Stimulated activated CD8-positive, alpha-beta memory T cell treated with anti-CD3 and anti-CD28 coated beads, Interleukin-7, amount 100 ng/mL, for 48 hours (primary cell): ENCODE results near the gene APOM.

Source experiments
- DNase-seq, 2 donors: peaks; one replicate each; pipeline ENCODE4 v3.0.0-alpha.2; 2020; ENCODE audit warnings: low read depth in 1 of 2; ENCODE audit errors: extremely low read depth in 1 of 2

APOM gene

DNA sequence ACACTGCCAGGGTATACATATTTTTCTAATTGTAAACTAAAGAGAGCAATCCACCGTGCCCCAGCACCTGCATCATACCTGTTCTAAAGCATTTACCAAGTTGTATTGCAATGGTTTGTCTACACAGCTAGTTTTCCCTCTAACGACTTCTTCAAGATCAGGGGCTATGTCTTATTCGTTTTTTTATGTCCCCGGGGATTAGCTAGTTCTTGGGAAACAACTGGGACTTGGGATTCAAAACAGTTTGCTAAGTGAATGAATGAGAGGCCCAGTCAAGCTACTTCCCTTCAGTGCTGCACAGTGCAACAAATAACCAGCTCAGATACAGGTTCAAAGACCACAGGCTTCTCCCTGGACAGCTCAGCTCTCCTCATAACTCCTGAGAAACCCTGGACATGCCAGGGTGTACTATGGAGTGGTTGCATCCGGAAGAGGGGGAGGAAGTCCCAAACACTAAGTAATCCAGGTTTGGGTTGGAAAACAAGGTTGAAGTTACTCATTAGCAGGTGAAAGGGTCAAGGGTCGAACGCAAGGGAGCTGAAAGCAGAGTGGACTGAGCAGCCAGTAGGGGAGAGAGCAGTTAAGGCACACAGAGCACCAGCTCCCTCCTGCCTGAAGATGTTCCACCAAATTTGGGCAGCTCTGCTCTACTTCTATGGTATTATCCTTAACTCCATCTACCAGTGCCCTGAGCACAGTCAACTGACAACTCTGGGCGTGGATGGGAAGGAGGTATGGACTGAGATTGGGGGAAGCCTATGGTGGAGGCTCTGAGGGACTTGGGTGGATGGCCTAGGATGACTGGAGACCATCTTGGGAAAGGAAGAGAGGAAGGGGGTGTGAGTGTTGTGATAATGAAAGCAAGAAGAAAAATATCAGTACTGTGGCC, at the start of gene APOM:
Gene APOM (plus strand): TSS at position 546 of the 889 bp plus-strand sequence. CDS start 73 bp downstream, at position 619.
- DNase-seq = no peak

DNA sequence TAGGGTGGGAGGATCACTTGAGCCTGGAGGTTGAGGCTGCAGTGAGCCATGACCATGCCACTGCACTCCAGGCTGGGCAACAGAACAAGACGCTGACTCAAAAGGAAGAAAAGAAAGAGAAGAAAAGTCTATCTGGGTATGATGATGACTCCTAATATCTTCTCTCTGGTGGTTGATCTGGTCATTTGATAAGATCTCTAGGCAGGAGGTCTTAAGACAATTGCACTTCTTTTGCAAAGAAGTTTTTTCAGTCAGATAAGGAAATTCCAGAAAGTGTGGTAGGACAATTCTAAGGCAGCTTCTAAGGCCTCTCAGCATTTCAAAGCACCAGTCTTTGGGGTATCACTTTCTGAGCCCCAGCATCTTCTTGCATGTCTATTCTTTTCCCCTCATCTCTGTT, 48.4 kb upstream of the APOM start:
- no peak for DNase-seq

DNA sequence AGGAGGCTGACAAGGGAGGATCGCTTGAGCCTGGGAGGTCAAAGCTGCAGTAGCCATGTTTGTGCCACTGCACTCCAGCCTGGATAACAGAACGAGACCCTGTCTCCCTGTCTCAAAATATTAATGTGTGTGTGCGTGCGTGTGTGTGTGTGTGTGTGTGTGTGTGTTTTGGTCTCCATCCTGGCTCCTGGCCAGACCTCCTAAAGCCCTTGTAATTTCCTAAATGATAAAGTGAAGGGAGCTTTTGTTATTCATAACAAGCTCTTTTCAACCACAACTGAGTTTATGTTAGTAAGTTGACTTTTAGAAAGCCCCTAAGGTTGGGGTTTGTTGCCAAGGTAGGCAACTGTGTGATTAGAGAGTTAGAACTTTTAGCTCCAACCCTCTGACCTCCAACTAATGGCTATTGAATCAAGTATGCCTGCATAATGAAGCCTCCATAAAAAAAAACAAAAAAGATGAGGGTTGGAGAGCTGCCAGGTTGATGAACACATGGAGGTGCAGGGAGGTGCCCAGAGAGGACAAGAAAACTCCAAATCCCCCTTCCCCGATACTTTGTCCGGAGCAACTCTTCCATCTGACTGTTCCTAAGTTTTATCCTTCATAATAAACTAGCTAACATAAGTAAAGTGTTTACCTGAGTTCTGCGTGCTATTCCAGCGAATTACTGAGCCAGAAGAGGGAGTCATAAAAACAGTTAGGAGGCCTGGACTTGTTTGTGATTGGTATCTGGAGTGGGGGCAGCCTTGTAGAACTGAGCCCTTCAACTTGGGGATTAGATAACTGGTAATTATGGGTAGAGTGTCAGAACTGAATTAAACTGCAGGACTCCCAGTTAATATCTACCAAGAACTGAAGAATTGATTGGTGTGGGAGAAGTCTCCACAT, 45.9 kb upstream of the APOM start:
- no peak for DNase-seq

DNA sequence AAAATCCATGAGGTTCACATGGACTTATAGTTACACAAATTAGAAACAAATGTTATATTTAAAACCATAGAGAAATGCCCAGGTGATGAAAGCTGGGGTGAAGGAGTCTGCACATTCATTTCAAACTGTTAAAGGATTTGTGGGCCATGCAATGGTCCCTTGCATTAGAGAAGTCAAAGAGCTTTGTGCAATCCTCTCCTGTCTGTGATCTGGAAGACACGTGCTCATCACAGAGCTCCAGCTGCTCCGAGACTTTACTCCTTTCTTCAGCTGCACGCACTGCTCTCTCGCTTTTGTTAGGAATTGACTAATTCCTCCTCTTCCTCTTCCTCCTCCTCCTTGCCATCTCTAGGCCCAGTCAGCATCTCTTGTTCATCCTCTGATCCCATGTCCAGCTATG, 44.7 kb upstream of the APOM start:
- DNase-seq = no peak

DNA sequence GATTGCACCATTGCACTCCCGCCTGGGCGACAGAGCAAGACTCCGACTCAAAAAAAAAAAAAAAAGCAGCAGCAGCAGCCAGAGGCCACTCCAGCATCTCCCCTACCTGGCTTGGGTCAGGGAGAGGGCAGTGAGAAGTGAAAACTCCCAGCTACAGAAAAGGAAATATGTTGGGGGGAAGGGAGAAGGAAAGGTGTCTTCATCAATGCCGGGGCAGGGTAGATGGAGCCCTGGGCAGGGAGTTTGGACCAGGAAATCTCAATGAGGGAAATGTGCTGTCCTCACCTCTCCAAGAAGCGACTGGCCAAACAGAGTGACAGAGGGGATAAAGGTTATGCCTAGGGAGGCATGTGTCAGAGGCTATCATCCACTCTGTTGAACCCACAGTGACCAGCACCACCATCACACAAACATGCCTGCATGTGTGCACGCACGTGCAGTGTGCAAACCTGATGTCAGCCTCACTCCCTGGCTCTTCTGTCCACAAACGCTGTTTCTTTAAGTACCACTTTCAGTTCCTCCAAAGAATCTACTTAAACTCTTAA, 41.5 kb upstream of the APOM start:
- DNase-seq = no peak

DNA sequence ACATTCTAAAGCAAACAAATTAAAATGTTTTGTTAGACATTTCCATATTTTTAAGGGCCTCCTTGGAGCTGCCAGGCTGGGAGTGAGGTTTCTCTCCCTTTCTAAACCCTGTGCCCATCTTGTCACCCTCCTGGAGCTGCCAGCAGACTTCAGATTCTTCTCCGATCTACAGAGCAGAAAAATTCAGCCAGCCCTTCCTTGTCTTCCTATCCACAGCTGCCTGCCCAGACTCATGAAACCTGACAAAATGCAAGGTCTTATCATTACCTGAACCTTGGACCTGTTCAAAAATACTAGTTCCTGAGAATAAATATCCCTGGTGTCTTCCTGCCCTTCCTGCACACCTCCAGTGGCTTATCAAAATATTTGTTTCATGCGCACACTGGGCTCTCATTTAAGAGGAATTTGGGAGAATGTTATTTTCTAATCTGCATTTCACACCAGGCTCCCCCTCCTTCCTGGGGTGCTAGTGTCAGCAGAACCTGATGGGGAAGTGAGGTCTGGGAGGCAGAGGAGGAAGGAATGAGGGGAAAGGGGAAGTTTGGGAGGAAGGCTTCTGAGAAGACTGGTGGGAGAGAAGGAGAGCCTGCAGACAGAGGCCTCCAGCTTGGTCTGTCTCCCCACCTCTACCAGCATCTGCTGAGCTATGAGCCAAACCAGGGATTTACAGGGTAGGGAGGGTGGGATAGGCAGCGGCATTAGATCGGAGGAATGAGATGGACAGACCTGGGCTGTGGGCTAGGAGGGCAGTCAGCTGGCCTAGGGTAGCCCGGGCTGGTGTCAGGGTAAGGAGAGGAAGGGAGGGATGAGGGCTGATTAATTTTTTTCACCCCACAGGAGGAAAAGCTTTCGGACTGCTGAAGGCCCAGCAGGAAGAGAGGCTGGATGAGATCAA, 40.8 kb upstream of the APOM start, which contains the start of gene AIF1:
Gene AIF1 (plus strand): TSS at position 551 of the 895 bp plus-strand sequence. CDS start 96 bp downstream, at position 647.
- DNase-seq = no peak

DNA sequence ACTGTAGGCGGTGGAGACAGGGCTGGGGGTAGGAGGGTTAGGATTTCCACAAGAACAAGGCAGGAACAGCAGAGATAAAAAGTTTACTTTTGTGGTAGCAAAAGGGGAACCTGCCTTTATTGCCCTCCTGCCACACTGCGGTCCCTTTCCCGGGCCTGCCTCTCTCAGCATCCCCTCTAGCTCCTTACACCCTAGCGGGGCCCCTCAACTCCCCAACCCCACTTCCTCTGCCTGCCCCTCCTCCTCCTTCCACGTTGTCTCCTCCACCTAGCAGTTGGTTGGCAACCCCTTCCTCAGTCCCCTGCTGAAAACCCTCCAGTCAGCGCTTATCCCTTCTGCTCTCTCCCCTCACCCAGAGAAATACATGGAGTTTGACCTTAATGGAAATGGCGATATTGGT, 39.9 kb upstream of the APOM start:
- DNase-seq = peak in 1 of 2 donors; percentile 24

DNA sequence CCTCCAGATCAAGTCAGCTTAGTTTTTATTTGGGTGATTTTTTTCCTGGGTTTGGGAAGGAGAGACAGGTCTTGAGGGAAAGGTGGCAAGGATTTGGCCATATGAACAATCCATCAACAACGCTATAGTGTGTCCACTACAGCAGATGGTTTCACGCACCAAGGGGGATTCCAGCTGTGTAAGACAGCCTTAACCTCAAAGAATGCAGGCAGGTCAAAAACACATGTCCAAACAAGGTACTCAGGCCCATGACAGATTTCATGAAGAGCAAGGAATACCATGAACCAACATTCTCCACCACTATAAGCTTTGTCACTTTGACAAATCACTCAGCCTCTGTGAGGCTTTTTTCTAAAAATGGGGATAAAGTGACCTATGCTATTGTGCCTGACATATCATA, 38.7 kb upstream of the APOM start:
- DNase-seq = no peak

DNA sequence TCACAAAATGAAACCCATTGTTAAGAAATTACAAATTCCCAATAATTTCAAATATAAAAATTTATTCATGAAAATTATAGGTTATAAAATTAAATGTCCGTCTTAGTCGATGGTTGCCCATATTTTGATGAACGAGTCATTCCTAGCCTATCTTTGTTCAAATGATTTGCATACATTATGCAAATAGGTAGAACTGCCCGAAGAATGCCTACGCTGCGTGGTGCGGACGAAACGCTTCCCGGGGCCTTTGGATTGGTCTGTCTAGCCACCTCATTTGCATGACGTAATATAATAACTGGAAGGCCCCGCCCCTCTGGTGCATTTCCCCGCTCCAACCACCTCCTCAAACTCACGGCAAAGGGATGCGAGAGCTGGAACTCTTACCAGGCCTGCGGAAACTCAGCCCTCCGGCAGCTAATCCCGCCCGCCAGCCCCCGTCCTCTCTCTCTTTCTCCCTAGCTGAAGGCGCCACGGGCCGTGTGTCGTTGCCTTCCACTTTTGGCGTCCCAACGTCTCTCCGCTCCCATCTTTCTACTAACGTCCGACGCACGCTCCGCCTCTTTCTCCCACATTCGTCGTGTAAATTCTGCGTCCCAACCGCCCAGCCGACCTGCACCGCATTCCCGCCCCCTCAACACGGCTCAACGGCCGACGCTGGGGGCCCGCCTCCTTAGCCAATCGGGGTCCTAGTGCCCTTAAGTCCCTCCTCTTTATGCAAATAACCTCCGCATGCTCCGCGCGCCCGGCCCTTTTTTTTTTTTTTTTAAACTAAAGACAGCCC, 35.7 kb upstream of the APOM start:
- peak; percentile 92 to 97 for DNase-seq

DNA sequence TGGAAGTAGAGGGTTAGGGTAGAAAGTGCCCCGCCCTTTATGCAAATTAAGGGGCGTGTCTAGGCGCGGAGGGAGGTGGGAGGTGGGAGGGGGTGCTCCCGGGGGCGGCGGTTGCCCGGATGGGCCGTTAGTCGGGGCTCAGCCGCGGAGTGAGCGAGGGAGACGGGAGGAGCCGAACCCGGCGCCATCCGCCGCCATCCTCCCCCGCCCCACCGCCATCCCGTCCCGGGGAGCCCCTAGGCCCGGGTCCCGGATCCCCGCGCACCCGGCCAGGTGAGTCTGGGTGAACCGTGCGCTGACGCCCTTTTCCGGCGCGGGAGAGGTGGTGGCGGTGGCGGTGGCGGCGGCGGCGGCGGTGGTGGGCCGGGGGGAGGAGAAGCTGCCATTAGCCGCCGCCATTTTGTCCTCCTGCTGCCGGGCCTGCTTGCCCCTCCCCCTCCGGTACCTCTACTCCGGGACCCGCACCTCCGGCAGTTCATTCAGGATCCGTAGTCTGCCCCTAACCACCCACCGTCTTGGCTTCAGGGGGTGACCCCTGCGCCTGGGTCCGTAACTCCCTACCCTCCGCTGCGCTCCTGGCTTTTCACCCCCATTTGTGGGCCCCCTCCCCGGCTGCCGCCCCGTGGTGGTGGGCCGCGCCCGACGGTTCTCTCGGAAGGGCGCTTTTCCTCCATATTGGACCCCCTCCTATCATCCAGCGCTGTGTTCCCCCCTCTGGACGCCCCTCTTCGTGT, 34.9 kb upstream of the APOM start, which contains the start of gene PRRC2A:
Gene PRRC2A (plus strand): TSS at position 130 of the 734 bp plus-strand sequence. CDS start 2,075 bp downstream, outside the sequence.
- DNase-seq = peak; percentile 90 to 94

DNA sequence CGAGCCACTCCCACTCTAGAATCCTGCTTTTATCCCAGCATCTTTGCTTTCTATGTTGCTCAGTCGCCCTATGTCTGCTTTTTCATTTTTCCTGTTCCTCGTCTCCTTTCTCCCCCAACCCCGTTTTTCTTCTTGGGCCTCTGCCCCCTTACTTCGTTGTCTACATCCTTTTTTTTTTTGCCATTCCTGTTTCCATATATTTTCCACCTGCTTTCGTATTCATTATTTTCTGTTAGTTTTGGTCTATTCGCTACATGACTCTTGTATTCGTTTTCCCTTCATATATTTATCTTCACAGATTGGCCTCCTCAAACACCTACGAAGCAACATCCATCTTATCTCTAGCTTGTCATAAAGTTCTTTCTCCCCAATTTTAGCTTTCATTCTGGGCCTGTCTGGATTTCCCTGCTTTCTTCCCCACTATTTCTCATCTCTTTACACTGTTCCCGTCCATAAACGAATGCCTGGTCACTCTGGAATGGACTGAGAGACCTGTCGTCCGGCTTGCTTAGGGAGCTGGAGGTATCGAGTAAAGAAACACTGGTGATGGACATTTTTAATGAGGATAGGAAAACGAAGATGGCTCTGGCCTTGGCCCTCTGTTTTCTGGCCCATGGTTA, 34.3 kb upstream of the APOM start:
- DNase-seq = no peak

DNA sequence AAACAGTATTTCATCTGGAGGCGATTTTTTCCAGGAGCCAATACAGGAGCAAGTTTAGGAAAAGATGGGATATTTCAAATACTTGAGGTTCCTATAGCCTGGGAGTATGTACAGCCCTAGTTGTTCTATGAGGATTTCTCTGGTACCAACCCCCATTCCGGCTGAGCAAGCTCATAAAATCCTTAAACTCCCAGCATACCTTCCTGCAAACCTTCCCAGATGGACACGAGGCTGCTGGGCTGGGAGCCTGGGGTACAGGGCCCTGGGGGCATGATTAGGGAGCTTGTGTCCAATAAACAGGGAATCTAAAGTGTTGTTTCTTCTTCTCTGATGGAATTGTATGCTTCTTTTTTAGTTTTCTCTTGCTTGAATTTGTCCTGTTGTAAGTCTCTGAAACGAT, 33.7 kb upstream of the APOM start:
- DNase-seq = no peak

DNA sequence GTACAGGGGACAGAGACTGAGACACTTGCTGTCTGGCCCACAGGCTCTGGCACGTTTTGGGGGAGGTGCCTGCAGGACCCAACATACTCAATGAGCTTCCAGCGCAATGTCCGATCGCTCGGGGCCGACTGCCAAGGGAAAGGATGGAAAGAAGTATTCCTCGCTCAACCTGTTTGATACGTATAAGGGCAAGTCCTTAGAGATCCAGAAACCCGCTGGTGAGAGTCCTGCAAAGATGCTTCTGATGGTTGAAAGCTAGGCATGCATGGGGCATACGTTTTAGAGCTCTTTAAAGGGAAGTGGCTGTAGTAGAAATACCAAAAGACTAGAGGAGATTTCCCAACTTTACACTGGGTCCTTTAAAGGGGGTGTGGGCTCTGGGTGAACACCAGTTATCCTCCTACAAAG, 33.0 kb upstream of the APOM start:
- DNase-seq = no peak

DNA sequence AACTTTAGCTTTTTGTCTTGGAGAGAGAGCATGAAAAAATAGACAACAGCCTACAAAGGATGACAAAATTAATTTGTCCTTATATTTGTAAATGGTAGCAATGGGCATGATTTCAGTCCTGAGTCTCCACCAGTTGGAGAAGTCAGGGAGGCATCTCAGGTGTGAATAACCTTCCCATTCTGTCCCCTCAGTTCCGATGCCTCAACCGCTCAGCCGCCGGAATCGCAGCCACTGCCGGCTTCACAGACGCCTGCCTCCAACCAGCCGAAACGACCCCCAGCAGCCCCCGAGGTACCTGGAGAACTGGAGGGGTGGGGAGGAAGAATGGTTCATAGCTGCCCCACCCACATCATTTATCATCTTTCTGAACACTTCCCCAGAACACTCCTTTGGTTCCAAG, 31.6 kb upstream of the APOM start:
- no peak for DNase-seq

DNA sequence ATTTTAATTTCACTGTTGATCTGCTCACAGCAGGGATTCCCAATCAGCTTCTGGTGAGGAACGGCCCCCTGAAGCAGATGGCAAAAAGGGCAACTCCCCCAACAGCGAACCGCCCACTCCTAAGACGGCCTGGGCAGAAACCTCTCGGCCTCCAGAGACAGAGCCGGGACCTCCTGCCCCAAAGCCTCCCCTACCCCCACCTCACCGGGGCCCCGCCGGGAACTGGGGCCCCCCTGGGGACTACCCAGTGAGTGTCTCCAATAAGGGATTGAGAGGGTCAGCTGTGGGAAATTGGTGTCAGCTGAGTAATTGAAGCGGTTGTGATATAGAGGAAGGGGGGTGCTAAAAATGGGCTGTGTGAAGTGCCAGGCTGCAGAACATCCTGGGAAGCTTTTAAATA, 28.7 kb upstream of the APOM start:
- no peak for DNase-seq

DNA sequence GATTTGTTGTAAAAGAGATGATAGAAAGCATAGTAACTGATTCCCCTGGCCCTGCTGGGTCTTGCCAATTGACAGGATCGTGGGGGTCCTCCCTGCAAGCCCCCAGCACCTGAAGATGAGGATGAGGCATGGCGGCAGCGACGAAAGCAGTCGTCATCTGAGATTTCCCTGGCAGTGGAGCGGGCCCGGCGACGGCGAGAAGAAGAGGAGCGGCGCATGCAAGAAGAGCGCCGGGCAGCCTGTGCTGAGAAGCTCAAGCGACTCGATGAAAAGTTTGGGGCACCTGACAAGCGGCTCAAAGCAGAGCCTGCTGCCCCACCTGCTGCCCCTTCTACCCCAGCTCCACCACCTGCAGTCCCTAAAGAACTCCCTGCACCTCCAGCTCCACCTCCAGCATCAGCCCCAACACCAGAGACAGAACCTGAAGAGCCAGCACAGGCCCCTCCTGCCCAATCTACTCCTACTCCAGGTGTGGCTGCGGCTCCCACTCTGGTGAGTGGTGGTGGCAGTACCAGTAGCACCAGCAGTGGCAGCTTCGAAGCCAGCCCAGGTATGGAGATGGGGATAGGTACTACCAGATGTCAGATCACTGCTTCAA, 27.9 kb upstream of the APOM start:
- DNase-seq = no peak

DNA sequence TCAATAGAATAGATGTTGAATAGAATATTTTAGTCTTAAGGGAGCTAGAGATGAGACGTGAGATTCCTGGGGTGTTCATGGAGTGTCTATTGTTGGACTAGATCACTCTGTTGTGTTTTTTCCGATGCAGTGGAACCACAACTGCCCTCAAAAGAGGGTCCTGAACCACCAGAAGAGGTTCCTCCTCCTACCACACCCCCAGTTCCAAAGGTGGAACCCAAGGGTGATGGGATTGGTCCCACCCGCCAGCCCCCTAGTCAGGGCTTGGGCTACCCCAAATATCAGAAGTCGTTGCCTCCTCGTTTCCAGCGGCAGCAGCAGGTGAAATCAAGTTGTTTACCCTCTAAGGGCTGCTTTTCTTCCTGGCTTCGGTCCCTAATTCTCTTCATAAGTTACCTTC, 26.7 kb upstream of the APOM start:
- DNase-seq = no peak
